Mesenteric fat pad (tissue), 1 donor: Measurements from ENCODE around the gene VTCN1. TPM values are rescaled to one million over a fixed set of nuclear protein-coding genes. Genes with fewer than 3 reads are reported as not detected.
"Not testable (repeated sequence)": the region's sequence is repeated elsewhere in the genome, so short reads cannot be mapped to it uniquely, and the experiment has no call there.

Experiments
- DNase-seq: peaks from one replicate; pipeline ENCODE4 v3.0.0-alpha.2; 2020; ENCODE audit warnings: low spot score
- total RNA-seq: library from RNA; stranded (reverse); fragmentation: NEBNext Ultra II Directional; extraction: Animal tissue kit (Norgen Biotek cat#: 25700); gene quantifications from one replicate; pipeline ENCODE4 v1.2.1, GENCODE V29; 2021
- donor health status: DM: yes; HTN: yes; CAD: no.

The VTCN1 gene
- total RNA-seq, 1 donor from 2014 or later, result not detected

DNA sequence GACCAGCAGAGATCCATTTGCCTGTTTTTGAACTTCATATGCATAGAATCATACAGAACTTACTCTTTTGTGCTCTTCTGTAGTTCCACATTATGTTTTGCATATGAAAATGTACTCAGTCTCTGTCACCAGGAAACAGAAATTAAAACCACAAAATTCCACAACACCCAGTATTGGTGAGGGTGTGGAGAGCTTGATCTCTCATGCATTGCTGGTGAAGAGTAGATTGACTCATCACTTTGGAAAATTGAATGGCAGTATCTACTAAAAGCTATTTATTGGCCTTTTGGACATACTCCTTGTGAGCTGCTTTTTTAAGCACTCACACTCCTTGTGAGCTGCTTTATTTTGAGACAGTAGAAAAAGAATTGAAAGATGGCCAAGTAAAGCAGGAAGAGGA, 43.3 kb downstream of the VTCN1 start:
- no peak for DNase-seq

DNA sequence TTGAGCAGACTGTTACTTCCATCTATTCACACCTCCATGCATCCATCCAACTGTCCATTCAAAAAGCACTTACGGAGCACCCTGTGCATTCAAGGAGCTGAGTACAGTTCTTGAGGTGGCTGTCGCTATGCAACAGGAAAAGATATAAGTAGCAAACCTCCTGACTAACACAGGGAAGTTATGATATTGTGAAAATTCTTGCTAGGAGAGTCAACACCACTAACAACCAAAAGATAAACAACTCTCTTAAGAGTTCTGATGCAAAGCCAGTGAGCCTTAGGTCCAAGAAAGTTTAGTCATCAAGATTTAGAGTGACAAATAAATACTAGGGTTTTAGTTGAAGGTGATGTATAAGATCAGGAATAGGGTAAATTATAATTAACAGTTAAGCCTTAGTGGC, 44.7 kb downstream of the VTCN1 start:
- DNase-seq, result no peak

DNA sequence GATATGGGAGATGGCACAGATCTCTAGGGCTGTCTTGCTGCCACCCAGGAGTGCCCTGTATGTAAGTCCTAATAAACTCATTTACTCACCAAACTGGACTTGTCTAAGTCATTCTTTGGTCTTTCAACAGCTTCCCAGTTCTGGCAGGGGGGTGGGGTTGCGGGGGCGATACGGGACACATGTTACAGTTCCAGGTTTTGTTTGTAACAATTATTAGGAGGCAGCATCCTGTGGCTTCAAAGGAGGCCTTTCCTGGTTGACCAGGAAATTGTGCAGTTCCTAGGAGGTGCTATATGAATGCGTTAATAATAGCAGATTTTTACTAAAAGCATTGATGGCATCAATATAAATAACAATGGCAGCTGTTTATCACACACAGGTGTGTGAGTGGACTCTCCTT, 46.5 kb downstream of the VTCN1 start:
- no peak for DNase-seq

DNA sequence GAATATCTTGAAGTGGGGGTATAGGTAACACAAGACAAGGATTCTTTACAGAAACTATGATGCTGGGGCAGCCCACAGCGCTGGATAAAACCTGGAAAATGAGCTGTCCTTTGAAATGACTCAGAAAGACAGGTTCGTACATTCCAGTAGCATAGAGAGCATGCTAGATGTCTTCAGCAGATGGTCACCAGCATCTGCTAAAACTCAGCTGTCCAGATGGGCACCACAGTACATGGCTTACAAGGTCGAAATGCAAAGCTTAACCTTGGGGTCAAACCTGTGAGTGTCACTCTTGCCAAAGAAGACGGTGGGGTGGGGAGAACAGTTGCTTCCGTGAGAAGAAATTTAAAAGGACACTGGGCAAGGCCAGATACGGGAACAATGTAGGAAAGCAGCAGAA, 47.9 kb downstream of the VTCN1 start:
- no peak for DNase-seq

DNA sequence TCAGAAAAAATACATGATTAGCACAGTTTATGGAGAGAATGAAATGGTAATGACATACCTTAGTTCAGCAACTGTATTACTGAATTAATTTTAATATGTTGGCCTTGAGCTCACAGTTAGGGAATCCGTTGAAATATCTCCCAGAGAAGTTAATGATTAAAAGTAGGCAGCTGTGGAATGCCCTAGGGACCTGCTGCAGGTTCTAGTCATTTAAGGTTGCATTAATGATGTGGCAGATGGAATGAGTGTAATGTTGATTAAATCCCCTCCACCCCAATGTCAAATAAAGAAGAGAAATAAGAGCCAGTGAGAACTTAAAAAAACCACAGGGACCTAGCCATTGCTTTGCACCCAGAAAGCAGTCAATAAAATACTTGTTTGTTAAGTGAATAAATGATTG, 48.8 kb downstream of the VTCN1 start:
- DNase-seq, result no peak

DNA sequence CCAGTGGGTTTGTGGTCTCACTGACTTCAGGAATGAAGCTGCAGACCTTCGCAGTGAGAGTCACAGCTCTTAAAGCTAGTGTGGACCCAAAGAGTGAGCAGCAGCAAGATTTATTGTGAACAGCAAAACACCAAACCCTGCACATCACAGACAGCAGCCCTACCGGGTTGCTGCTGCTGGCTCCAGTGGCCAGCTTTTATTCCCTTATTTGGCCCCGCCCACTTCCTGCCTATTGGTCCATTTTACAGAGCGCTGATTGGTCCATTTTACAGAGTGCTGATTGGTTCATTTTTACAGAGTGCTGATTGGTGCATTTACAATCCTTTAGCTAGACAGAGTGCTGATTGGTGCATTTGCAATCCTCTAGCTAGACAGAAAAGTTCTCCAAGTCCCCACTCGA, 59.4 kb downstream of the VTCN1 start:
- not testable (repeated sequence) for DNase-seq

DNA sequence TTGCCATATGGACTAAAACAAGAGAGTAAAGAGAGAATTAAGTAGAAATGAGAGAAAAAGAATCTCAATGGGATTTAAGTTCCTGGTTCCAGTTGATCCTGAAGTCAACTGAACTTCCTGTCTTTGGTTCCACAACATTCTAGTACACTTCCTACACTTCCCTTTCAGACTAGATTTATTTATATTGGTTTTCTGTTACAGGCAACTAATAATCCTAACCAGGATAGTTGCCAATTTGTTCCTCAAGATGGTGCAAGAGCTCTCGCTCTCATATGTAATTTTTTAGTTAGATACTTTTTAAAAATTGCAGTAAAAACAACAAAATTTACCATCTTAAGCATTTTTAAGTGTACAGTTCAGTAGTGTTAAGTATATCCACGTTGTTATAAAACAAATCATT, 60.4 kb downstream of the VTCN1 start:
- no peak for DNase-seq

DNA sequence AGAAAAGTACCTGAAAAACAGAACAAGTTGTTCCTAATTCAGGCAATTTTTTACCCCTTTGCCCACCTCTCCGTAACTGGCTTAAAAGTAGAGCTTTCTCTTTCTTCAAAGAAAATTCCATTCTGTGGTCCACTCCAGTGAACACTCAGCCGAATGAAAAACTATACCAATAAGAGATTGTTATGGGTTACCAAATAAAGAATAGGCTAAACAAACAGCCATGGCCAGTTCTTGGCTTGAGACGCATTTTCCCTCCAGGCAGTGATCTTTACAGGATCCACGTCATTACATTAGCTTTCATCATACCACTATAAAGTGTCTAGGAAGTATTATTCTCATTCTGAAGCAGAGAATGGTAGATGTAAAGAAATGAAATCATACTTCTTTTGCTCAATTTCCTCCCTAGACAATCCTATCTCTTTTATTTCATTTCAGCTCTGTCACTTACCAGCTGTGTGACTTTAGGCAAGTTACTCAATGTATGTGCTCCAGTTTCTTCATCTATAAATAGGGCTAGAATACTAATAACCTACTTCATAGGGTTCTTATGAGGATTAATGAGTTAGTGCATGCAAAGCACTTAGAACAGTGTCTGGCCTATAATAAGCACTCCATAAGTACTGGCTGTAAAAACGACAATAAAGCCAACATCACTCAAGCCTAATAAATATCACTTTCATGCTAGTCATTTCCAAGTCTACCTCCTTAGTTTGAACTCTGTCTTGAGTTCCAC, 62.7 kb downstream of the VTCN1 start:
- DNase-seq, result no peak

DNA sequence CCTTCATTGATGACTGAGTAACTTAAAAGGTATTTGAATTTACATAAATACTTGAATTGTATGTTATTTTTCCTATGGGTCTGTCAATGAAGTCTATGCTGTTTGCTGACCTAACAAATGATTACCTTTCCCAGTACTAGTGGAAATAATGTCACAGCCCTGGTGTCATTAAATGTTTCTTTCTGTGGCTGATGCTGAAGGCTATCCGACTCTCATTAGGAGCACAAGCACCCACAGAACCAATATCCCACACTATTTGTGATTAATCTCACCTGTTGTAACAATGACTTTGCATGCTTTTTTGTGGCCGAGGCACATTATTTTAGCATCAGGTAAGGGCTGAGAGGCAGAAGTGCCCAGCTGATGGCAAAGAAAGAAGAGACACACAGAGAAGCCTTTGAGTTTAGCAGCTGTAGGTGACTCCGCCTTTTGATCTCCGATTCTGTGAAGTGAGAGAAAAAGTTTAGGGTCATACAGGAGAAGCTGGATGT, 63.3 kb downstream of the VTCN1 start:
- DNase-seq, result no peak

DNA sequence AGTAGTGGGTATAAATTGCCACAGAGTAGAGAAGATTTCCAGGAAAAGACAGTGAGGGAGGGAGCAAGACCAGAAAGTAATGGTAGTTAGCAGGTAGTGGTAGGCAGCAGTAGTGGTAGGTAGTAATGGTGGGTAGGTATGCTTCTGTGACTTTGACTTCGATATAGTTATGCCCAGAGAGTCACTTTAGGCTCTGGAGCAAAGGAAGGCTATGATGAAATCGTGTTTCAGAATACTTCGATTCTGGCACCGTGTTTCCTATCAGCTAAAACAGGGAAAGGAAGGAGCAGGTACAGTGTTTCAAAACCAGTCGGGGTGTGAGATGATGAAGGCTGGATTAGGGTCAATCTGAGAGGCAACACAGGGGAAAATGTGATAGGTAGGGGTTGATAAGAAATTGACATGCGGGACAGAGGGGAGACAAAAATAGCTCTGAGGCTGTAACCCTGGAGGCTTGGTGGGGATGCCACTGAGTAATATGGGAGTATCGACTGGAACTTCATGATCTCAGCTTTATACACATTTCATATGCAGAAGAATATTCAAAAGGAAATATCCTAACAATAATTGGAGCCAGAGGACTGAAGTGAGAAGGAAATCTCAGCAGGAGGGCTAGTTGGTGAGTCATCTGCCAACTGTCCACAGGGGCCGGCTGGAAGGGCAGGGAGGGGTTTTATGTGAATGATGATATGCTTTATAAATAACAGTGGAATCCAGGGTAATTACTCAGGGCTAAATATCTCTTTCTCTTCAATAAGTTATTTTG, 64.0 kb downstream of the VTCN1 start:
- no peak for DNase-seq

DNA sequence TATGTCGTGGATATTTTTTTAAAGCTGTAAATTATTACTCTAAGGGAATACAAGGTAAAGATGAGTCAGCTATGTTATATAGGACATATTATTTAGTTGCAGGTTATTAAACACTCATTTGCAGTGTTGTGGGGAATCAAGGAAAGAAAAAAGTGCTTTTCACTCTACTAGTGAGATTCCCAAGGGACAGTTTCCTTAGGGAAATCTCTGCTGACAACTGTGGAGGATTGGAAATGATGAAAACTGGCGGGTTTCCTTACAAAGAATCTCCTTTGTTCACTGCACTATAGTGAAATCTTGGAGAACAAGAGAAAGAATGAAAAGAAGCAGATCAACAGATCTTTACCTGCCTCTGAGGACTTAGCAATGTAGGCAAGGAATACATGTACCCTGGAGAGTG, 64.7 kb downstream of the VTCN1 start:
- DNase-seq, result no peak

DNA sequence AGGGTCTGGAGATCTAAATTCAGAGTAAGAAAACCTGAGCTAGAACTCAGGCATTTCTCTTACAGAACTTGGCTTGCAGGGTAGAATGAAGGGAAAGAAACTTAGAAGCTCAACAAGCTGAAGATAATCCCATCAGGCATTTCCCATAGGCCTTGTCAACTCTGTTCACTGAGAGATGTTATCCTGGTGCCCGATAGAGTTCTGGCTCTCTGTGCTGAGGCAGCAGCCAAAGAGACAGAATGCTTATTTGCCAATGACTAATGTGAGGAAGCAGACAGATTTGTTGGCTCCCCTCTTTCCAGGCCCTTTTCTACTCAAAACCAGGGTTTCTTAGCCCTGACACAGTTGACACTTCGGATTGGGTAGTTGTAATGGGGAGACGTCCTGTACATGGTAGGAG, 66.9 kb downstream of the VTCN1 start:
- DNase-seq, result no peak

DNA sequence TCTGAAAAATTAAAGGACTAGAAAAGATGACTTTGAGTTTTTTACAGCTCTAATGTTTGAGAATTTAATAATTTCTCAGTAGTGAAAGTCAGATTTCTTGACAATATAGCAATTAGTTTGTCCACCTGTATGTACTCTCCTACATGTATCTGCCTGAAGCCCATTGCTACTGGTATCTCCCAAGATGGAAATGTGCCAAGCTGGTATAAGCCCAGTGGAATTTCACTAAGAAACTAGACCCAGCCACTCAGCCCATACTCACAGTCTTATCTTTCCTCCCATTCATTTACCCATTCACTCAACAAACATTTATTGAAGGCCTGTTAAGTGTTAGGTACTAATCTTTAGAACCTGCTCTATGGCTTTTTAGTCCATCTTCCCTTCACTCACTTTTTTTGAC, 67.6 kb downstream of the VTCN1 start:
- DNase-seq, result no peak

DNA sequence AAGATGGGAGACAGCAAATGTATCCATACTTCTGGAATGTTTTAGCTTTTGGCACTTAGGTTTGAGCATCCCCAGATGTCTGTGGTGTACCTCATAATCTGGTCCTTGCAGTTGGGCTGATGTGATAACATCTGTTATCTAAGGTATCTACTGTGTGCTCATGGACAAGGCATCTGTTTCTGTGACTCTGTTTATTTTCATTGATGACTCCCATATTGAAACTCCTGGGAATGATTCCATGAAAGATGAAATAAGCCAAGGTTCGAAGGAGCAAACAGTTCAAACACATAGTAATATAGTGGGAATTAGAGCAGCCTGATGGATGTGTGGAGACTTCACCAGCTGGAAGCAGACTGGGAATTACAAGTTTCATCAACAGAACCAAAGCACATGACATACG, 68.5 kb downstream of the VTCN1 start:
- DNase-seq, result no peak

DNA sequence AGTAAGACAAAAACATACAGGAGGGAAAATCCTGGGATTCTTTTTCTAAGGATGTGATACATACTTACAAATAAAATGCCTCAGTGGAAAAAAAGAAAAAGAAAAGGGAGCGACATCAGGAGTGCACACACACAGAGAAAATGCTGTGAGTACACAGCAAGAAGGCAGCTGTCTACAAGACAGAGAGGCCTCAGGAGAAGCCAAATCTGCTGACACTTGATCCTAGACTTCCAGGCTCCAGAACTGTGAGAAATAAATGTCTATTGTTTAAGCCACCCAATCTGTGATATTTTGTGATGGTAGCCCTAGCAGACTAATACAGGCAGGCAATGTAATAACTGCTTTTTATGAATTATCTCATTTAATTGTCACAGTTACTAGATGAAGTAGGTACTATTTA, 72.2 kb downstream of the VTCN1 start:
- DNase-seq, result no peak

DNA sequence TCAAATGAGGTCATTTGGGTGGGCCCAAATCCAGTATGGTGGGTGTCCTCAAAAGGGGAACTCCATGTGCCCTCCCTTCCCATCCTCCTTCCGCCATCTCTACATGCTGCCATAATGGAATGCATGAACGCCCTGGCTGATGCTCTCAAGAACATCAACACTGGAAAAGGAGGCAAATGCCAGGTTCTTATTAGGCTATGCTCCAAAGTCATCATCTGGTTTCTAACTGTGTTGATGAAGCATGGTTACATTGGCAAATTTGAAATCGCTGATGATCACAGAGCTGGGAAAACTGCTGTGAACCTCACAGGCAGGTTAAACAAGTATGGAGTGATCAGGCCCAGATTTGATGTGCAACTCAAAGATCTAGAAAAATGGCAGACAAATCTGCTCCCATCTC, 72.6 kb downstream of the VTCN1 start:
- no peak for DNase-seq

DNA sequence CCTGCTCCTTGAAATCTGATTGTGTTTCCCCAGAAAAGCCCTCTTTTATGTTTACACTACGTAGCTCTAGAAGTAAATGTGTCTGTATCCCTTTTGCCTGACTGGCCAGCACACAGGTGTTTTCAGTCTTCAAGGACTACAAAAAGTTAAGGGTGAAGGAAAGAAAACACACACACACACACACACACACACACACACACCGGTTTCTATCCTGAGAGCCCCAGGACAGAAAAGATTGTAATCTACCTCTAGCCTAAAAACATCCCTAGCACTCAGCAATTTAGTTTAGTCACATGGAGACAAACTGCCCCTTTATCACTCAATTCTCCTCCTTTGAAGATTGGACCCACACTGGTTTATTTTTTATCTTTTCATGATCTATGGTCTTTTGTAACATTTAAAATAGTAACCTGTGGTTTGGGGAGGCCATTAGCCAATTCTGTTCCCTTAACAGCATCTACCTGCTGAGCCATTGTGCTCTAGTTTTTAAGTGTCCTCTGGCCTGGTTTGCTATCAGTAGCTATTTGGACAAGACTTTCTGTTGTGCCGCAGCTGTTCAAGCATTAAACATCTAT, 73.4 kb downstream of the VTCN1 start:
- no peak for DNase-seq

DNA sequence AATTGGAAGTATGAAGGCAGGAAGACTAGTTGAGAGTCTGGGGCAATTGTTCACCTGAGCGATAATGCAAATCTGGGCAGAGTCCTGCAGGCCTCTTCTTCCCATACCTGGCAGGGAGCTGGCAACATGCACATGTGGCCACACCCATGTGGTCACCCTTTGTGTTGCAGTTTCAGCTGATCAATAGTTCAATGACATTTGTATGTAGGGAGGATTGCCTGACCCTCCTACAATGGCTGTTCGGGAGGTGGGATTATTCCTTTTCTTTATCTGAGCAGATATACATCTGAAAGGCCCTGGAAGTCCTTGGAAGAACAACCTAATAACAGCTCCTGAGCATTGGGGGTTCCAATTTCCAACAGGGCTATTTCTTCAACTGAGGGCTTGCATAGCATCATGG, 74.0 kb downstream of the VTCN1 start:
- no peak for DNase-seq

DNA sequence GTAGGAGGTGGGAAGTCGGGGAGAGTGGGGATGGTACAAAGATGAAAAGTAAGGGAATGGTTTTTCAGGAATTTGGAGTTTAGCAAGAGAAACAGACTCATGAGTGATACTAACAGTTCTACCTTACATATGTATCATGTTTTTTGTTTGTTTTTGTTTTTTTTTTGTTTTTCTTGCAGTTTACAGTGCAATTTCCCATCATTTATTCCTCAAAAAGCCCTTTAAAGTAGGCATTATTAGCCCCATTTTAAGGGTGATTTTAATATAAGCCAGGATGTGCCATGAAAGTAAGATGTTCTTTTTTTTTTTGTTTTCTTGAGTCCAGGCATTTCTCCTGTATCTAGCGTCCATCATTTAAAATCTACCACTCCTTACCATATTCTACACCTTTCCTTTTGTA, 75.4 kb downstream of the VTCN1 start:
- DNase-seq, result no peak

DNA sequence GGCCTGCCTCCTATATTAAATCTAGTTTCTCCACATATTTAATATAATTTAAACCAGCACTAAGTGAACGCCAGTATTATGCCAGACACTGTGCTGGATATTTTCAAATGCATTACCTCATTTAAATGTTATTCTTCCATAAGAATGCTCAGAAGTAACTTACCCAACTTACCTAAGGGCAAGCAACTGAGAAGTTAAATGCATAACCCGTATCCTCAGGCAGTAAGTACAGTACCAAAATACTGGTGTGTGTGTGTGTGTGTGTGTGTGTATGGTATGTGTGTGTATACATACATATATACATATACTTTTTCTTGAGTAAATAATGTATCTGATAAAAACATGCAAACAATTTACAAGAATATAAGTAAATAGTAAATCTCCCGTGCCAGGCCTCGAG, 80.2 kb downstream of the VTCN1 start:
- DNase-seq, result no peak

DNA sequence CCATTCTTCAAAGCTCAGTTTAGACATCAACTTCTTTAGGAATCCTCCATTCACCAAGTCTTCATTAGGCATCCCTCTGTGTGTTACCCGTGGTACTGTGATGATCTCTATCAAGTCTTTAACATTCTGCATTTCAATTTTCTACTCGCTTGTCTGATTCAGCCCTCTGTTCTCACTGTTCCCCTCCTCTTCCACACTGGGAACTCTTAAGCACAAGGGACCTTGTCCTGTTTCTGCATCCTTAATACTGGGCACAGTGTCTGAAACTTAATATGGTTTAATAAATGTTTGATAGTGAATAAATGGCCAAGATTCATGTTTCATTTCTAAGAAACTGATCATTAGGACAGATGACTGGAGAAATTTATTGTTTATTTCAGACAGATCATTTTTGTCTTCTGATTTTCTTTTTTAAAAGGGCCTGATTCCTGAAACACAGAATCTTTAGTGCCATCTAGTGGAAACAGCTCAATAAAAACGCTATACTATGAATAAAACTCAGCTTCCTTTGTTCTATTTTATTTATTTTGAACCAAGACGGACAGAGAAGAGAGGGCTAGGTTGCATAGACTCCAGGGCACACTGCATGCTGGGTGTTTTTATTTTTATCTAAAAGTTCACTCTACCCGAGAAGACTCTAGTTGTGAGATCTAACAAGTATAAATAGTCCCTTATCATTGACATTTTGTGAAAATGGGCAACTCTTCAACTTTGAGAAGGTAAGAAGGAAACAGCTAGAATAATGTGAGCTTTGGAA, 82.2 kb downstream of the VTCN1 start:
- no peak for DNase-seq

DNA sequence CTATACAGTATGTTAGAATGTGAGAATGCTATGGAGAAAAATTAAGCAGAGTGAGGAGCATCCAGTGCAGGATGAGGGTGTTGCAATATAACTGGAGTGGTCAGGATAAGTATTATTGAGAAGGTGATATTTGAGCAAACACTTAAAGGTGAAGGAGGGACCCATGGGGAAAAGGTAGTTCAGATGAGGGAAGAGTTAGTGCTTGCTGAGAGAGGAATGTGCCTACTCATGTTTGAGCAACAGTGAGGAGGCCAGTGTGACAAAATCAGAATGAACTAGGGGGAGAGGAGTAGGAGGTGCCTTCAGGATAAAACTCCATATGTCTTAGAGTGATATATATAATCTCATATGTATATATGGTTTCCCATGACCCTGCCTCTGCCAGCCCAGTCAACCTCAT, 82.9 kb downstream of the VTCN1 start:
- no peak for DNase-seq
